Ishikawa (cell line): ENCODE measurements around the gene RNH1.

ENCODE experiments used
- EP300 ChIP-seq: IDR thresholded peaks from 2 replicates; pipeline ENCODE4 v1.6.1; 2012; ENCODE audit warnings: borderline replicate concordance
- FOXM1 ChIP-seq: IDR thresholded peaks from 2 replicates; pipeline ENCODE4 v1.6.1; 2012; ENCODE audit warnings: low read depth, borderline replicate concordance
- NFIC ChIP-seq: IDR thresholded peaks from 2 replicates; pipeline ENCODE4 v1.6.1; 2012
- RAD21 ChIP-seq: IDR thresholded peaks from 2 replicates; pipeline ENCODE4 v1.6.1; 2012; ENCODE audit warnings: low read depth

GRCh38 chr11:550746-551085, 43.7 kb upstream of the RNH1 start:
- TF ChIP-seq EP300 (no peak), RAD21 (no peak), NFIC (no peak), FOXM1 (no peak)
